Natural killer cell (primary cell): ENCODE data around the gene BASP1. TPM values are rescaled to one million over a fixed set of nuclear protein-coding genes. Genes with fewer than 3 reads are reported as not detected.

Experiments used
- ATAC-seq, 3 donors: fragments of 150-1000 bp in 2 of 3; fragments of 200-7000 bp in 1 of 3; cut with Tn5 transposase; 1 replicate in 1 of 3; 2 replicates in 2 of 3; pipeline ENCODE4 v1.10.0; 2021; ENCODE audit warnings: mild to moderate bottlenecking in 2 of 3, moderate library complexity in 2 of 3
- DNase-seq, 2 donors: peaks; one replicate each; pipeline versions ENCODE4 v3.0.0 to v3.0.0-alpha.2; 2013 to 2021; ENCODE audit warnings: mixed read lengths in 1 of 2
- H3K27ac ChIP-seq: one replicate; pipeline ENCODE4 v1.5.1; 2013; ENCODE audit warnings: mild to moderate bottlenecking, low read length
- H3K27me3 ChIP-seq: one replicate; pipeline ENCODE4 v1.6.1; 2013; ENCODE audit warnings: low read length; ENCODE audit not compliant: control insufficient read depth, insufficient read depth
- H3K36me3 ChIP-seq: one replicate; pipeline ENCODE4 v1.6.1; 2013; ENCODE audit warnings: low read length; ENCODE audit not compliant: control insufficient read depth, insufficient read depth
- H3K4me1 ChIP-seq: one replicate; pipeline ENCODE4 v1.6.1; 2013; ENCODE audit warnings: low read length; ENCODE audit not compliant: control insufficient read depth, insufficient read depth
- H3K4me3 ChIP-seq: one replicate; pipeline ENCODE4 v1.5.1; 2013; ENCODE audit warnings: low read length
- H3K9me3 ChIP-seq: one replicate; pipeline ENCODE4 v1.6.1; 2013; ENCODE audit warnings: low read length; ENCODE audit not compliant: control insufficient read depth, insufficient read depth
- H3K27ac Mint-ChIP-seq, 2 donors: one replicate each; pipeline ENCODE4 v1.8.0; 2022; ENCODE audit warnings: mild to moderate bottlenecking in 2 of 2, mixed read lengths in 2 of 2, moderate library complexity in 1 of 2
- H3K27me3 Mint-ChIP-seq, 2 donors: one replicate each; pipeline ENCODE4 v1.8.0; 2022; ENCODE audit warnings: low read depth in 2 of 2, mixed read lengths in 2 of 2
- H3K36me3 Mint-ChIP-seq: one replicate; pipeline ENCODE4 v1.8.0; 2022; ENCODE audit warnings: mixed read lengths
- H3K4me1 Mint-ChIP-seq, 2 donors: one replicate each; pipeline ENCODE4 v1.8.0; 2022; ENCODE audit warnings: mixed read lengths in 2 of 2
- H3K4me3 Mint-ChIP-seq: one replicate; pipeline ENCODE4 v1.8.0; 2022; ENCODE audit warnings: mild to moderate bottlenecking, moderate library complexity, mixed read lengths
- H3K9me3 Mint-ChIP-seq, 2 donors: one replicate each; pipeline ENCODE4 v1.8.0; 2022; ENCODE audit warnings: mixed read lengths in 2 of 2
- CTCF ChIP-seq: fragments of 200-600 bp; IDR thresholded peaks from one replicate; pipeline ENCODE4 v1.8.0; 2022; ENCODE audit warnings: antibody characterized with exemption
- WGBS: methylation state at CpG from one replicate; pipeline ENCODE4 v1.1.7; 2013; ENCODE audit warnings: missing lambda C conversion rate; ENCODE audit not compliant: insufficient coverage; 5-methylcytosine and 5-hydroxymethylcytosine counted together
- intact Hi-C: fragments of 100-400 bp; cut with micrococcal nuclease; formaldehyde crosslinking; loops from one replicate; pipeline ENCODE4 v1.14.2; 2022
- total RNA-seq, 4 donors: library from RNA; stranded (reverse); fragments of 120-200 nt in 1 of 4; gene quantifications; one replicate each; pipeline versions ENCODE4 v1.2.3 to v1.2.4, GENCODE V29; 2013 to 2022

BASP1 gene
- total RNA-seq, 3 donors from 2014 or later (not counting 1 experiment from before 2014, with no cell fraction given), result 1.3 to 10.7 (median 2.5) TPM

DNA sequence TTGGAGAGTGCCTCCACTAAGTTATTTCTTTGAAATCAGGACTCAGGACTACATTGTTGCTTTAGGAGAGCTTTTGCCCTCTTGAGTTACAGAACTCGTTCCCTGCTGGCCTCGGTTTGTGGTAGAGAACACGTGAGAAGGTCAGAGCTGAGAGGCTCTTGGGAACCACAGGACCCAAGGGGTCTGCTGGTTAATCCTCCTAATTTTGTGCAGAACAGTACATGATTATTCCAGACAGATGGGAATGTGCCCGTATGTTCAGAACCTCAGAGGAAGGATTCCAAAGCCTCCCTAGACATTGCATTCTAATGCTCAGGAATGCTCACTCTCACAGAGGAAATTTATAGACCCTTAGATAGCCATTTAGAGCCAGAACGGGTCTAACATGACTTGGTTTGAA is 25.2 kb upstream of the BASP1 start:
- Mint-ChIP-seq H3K4me1 (no peaks in the 10 kb centered on the region), H3K27ac (no peak overlapping the region), H3K4me3 (no peak overlapping the region), H3K36me3 (no peaks in the 10 kb centered on the region), H3K27me3 (no peaks in the 10 kb centered on the region), H3K9me3 (peaks cover 0 to 2% of the 10 kb centered on the region in 2 donors)
- TF ChIP-seq CTCF, result no peak
- Histone ChIP-seq H3K9me3 (no peaks in the 10 kb centered on the region), H3K27ac (no peak overlapping the region), H3K4me3 (no peak overlapping the region), H3K4me1 (no peaks in the 10 kb centered on the region), H3K27me3 (no peaks in the 10 kb centered on the region), H3K36me3 (no peaks in the 10 kb centered on the region)
- no peak for DNase-seq
- intact Hi-C loops, result no loop called here
- 76% methylated on average over 5 of the region's 5 CpGs for WGBS
- ATAC-seq, result no peak

DNA sequence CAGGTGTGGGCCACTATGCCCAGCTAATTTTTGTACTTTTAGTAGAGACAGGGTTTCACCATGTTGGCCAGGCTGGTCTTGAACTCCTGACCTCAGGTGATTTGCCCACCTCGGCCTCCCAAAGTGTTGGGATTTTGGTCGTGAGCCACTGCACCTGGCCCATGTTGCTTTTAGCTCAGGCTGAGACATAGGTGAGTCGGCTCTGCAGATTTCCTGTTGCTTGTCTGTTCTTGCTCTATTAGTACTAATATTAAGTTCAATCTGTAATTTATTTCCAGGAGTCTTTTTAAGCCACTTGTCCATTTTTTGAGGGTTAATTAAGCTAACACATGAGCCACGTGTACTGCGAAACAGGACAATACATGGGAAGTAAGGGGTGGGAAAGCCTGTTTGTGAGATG is 21.4 kb upstream of the BASP1 start:
- H3K36me3 Mint-ChIP-seq, result no peaks in the 10 kb centered on the region
- no peaks in the 10 kb centered on the region for H3K4me1 ChIP-seq
- H3K27ac Mint-ChIP-seq, result no peak overlapping the region
- H3K9me3 ChIP-seq, result no peaks in the 10 kb centered on the region
- TF ChIP-seq CTCF, result no peak
- no peak for ATAC-seq
- no peaks in the 10 kb centered on the region for H3K36me3 ChIP-seq
- peaks cover 2 to 7% of the 10 kb centered on the region in 2 donors for H3K9me3 Mint-ChIP-seq
- no peak overlapping the region for H3K4me3 Mint-ChIP-seq
- no peak for DNase-seq
- H3K27me3 ChIP-seq, result no peaks in the 10 kb centered on the region
- H3K4me3 ChIP-seq, result no peak overlapping the region
- no peak overlapping the region for H3K27ac ChIP-seq
- no peaks in the 10 kb centered on the region for H3K27me3 Mint-ChIP-seq
- WGBS, result 93% methylated on average over 4 of the region's 5 CpGs
- H3K4me1 Mint-ChIP-seq, result no peaks in the 10 kb centered on the region
- intact Hi-C loops, result no loop called here

GRCh38 chr5:17196697-17197096 is 20.7 kb upstream of the BASP1 start:
- intact Hi-C loops, result no loop called here
- H3K4me3 ChIP-seq, result no peak overlapping the region
- no peak overlapping the region for H3K4me3 Mint-ChIP-seq
- peaks cover 2 to 7% of the 10 kb centered on the region in 2 donors for H3K9me3 Mint-ChIP-seq
- DNase-seq (no peak), ATAC-seq (no peak)
- H3K27ac Mint-ChIP-seq, result no peak overlapping the region
- no peak for TF ChIP-seq CTCF
- WGBS, result 85% methylated on average over 3 of the region's 5 CpGs
- H3K27ac ChIP-seq, result no peak overlapping the region
- H3K4me1 ChIP-seq, result no peaks in the 10 kb centered on the region
- no peaks in the 10 kb centered on the region for H3K36me3 ChIP-seq
- no peaks in the 10 kb centered on the region for H3K4me1 Mint-ChIP-seq
- no peaks in the 10 kb centered on the region for H3K36me3 Mint-ChIP-seq
- H3K27me3 Mint-ChIP-seq, result no peaks in the 10 kb centered on the region
- H3K27me3 ChIP-seq, result no peaks in the 10 kb centered on the region
- no peaks in the 10 kb centered on the region for H3K9me3 ChIP-seq

DNA sequence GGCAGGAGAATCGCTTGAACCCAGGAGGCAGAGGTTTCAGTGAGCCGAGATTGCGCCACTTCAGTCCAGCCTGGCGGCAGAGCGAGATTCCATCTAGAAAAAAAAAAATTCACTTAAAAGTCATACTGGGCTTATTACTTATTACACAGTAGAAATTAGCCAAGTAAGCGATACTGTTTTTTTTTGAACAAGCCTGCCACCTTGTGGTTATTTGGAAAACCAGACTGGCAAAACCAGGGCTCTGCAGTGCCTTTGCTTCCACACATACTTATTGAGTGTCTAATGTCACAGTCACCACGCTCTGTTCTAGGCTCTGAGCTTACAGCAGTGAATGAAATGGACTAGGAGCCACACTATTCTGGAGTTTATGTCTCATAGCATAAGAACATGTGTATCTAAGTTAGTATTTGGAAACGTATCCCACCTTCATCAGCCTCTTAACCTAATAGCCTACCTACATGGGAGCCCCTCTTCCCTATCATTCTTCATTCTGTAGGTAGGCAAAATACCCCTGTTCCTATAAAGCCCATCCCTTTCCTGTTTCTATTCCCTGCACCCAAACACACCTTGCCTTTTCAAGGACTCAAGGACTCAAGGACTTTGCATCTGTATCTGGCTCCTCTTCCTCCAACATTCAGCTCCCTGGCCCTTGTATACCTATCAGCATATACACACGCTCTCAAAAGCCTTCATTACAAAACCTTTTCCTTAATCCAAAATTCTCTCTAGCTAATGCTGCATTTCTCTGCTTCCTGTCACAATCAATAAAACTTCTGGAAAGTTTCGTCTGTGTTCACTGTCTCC is 13.9 kb upstream of the BASP1 start:
- peak in 1 of 2 donors; percentile 23 for DNase-seq
- Mint-ChIP-seq H3K27me3 (no peaks in the 10 kb centered on the region), H3K36me3 (no peaks in the 10 kb centered on the region), H3K9me3 (peaks cover 0 to under 1% of the 10 kb centered on the region in 2 donors), H3K27ac (no peak overlapping the region), H3K4me3 (no peak overlapping the region), H3K4me1 (no peaks in the 10 kb centered on the region)
- H3K9me3 ChIP-seq, result no peaks in the 10 kb centered on the region
- WGBS, result 49% methylated on average over 10 of the region's 10 CpGs
- no peaks in the 10 kb centered on the region for H3K36me3 ChIP-seq
- H3K27me3 ChIP-seq, result no peaks in the 10 kb centered on the region
- H3K4me1 ChIP-seq, result no peaks in the 10 kb centered on the region
- intact Hi-C loops, result no loop called here
- no peak overlapping the region for H3K27ac ChIP-seq
- no peak overlapping the region for H3K4me3 ChIP-seq
- peak in 1 of 3 donors; percentile 46 for ATAC-seq
- TF ChIP-seq CTCF, result no peak
